Colon (tissue), 2 donors: Measurements from ENCODE around the gene LRRN2.

Experiments
- FAIRE-seq: peaks from 2 replicates; lab custom pipeline; 2012; peaks lifted over from hg19 to GRCh38; lab: Jason Lieb, UNC
- donor health status: control.
- donor health status: control.

Gene LRRN2

DNA sequence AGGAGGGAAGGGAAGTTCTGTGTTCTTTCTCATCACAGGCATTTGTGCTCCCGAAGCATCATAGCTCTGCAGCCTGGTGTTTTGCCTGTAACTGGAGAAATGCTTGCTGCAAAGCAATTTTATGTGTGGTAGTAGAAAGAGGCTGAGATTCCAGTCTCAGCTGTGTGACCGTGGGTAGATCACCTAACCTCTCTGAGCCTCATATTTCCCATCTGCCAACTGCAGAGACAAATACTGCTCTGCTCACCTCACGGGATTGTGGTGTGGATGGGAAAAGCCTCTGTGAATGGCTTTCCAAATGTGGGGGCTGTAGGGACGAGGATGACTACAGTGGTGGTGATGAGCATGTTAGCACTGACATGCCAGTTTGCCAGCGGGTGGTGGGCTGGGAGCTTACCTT lies 85.3 kb downstream of the LRRN2 start:
- no peak for FAIRE-seq

DNA sequence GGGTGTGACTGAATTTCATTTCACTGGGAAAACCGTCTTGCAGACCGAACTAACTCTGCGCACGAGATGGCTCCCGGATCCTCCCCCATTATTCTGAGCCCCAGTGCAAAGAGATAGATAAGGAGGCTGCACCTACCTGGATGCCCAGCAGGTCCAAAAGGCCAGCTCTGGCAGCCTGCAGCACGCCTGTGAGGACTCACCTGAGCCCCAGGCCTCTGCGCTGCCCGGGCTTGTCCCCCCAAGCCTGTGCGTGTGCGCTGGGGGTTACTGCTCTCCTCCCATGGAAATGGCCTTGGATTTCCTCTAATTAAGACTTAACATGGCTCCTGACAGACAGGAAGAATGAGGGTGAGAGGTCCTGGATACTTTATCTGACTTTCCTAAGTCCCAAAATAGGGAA lies 85.9 kb downstream of the LRRN2 start:
- FAIRE-seq, result no peak

DNA sequence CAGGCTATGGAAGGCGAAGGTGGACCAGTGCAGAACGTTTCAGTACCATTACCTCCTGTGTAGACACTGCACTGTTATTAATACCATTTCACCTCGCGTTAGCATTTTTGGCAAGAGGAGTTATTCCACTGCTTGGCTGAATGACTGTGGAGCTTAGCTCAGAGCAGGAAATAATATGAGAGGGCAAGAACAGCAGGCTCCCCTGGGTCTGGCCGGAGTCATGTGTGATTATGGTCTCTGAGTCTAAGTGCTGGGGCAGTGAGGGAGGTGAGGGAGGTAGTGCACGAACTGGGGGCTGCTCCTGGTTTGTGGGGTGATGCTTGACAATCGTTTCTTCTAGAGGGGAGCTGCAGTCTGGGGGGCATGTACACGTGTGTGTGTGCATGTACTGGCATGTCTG lies 86.4 kb downstream of the LRRN2 start:
- no peak for FAIRE-seq

DNA sequence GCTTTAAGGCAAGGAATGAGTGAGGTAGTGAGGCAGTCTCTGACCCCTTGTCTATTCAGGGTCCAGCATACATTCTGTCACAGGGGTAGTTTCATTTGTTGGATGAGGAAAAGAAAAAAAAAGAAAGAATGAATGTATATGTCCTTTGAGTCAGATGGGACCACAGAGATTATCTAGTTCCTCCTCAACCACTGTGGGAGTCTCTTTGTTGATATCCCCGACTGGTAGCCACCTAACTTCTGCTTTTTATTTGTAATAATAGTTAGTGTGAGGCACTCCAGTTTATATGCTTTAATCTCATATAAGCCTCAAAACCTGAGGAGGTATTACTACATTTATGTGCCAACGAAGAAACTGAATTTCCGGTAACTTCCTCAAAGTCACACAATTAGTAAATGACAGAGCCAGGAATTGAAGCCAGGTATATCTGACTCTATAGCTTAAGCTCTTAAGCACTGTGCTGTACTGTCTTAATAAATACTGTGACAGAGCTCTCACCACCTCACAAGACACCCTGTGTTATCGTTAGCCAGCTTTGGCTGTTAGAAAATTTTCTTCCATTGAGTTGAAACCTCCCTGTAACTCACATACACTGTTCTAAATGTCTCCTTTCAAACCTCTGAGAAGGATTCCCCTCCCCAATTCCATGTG lies 87.1 kb downstream of the LRRN2 start:
- FAIRE-seq, result no peak

DNA sequence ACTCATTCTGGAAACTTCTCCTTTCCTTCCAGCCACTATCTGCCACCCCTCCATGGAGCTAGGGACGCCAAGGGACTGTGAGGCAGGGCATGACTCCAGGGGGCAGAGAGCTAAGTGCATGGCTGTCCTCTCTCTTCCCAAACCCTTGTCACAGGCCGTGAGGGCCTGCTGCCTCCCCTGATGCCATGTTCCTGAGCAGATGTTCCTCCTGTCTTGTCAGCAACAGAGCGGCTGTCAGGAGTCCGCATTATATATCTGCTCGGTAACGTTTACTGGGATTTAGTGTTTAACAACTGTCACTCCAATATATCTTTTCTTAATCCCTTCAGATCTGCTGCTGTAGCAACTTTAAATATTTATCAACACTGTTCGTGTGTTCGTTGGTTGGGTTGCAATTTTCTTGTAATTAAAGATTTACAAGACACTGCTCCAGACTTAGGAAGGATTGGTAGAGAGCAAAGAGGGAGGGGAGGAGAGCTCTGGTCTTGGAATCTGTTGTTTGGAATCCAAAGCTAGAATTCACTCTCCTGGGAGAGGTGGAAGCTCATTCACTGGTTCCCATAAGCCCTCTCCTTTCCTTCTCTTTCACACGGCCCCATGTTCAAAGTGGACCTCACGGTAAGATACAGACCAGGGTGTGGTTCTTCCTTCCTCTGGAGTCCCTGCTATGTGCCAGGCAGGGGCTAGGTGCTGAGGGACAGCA lies 93.1 kb downstream of the LRRN2 start:
- FAIRE-seq, result no peak

DNA sequence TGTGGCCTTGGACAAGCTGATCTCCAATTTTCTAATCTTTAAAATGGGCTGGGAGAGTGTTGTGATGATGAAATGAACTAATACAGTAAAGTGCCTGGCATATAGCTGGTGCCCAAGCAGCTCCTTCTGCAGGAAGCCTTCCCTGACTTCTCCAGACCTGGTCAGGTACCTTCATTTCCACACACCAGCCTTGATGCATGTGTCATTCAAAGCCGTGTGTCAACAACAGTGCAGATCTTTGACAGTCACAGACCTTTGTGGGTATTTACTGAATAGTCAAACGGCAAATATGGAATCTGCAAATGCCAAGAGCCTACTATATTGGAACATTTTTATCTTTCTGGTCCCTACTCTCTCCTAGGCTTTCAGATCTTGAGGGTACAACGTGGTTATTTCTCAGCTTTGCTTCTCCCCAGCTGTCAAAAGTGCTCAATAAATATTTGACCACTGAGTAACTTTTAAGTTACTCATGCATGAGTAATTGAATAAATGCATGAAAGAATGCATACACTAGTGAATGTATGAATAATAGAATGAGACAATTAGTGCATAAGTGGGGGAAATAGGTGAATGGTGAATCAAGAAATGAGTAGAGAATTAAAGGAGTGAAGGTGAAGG lies 94.0 kb downstream of the LRRN2 start:
- no peak for FAIRE-seq

DNA sequence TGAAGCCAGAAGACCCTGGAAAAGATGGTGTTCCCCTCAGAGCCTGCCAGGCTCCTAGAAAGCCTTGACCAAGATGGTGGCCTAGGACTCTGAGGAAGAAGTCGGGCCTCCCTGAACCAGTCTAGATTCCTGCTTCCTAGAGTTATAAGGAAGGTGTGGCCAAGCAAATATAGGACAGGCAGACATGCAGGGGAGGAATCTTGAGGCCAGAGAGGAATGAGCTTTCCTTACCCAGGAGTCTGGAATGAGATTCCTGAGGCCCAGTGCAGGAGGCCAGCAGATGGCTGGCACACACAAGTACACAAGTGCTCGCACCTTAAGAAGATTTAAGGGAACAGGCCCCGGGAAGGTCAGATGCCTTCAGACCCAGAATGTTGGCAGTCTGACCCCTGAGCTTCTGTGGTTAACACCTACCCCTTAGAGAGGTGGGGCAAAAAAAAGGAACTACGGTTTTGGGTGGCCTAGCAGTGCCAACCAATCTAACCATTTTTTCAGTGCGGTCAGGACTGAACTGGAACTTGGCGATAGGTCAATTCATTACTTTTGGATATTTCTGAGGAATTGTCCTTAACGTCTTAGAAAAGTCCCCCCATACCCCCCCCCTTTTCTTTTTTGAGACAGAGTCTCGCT lies 96.0 kb downstream of the LRRN2 start:
- FAIRE-seq, result no peak

DNA sequence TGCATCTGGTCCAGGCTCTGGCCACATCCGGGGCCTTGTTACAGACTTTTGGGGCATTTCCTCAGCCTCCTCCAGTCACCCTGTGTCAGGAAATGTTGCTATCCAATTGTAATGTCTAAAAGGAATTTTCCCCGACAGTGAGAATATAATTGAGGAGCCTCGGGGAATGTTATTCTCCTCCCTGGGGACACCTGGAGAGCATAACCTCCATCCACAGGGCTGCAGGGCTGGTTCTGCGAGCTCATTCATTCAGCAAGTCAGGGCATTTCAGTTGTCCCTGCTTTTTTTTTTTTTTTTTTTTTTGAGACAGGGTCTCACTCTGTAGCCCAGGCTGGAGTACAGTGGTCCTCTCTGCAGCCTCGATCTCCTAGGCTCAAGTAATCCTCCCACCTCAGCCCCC lies 96.7 kb downstream of the LRRN2 start:
- FAIRE-seq, result no peak

DNA sequence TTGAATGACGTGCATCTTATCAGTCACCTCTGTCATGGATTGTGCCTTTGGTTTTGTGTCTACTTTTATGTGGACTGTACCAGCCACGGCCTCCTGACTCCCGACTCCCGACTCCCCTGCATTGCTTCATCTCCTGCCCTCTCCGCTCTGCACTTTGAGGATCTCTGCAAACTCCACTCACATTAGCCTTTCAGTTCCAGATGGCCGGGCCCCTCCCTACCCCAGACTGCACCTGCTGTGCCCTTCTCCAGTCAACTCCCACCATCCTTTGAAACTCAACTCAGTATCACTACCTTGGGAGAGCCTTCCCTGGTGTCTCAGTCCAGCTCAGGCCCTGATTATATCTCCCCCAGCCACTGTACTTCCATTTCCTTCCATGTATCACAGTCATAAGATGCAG lies 97.9 kb downstream of the LRRN2 start:
- FAIRE-seq, result no peak

DNA sequence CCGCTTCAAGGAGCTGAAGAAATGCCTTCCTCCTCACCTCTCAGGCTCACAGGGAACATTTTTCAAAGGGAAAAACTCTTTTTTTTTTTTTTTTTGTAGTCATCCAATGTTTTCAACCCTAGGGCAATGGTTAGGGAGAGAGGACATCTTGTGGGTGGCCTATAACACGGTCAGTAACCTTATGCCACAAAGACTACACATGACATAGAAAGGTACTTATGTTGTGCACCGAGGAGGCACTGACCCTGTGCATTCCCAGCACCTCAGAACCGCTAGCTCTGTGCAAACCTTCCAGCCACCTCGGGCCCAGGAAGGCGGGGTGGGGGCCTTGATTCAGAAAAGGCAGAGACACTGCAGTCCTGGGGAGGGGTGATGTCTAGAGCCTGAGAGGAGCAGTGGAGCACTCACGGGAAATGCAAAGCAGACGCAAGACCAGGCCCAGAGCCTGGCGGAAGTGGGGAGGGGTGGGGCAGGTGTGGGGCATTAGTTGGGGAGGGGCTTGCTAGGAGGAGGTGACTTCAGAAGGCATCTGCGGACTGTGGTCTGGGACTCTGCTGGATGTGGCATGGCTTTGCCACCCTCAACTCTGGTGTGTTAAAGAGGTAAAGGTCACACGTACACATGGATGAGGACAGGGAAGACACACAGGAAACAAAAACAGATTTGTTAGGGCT lies 100.7 kb downstream of the LRRN2 start:
- FAIRE-seq, result no peak

DNA sequence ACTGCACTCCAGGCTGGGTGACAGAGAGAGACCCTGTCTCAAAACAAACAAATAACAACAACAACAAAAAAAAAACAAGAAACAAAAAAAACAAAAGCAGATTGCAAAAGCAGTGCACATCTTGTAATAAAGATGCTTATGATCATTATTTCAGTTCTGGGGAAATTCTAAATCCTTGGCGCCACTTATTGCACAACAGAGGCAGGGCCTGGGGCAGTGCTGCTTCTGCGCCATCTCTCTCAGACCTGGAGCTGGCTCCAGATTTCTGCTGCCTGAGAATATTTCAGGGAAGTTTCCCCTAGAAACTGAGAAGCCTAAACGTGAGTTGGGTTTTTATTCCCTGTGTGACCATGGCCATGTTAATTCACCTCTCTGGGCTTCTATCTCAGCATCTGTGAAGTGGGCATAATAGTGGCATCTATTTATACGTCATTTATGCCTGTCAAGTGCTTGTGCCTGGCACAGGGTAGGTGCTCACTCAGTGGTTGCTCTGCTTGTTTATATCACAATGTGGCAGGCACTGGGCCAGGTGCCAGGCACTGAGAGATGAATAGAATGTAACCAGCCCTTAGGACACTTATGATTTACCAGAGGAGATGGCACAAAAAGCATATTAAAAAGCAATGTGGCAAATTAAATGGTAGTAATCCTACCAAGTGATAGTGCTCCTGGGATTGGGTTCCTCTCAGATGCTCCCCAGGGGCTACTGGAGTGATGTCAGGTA lies 101.5 kb downstream of the LRRN2 start:
- FAIRE-seq, result no peak

DNA sequence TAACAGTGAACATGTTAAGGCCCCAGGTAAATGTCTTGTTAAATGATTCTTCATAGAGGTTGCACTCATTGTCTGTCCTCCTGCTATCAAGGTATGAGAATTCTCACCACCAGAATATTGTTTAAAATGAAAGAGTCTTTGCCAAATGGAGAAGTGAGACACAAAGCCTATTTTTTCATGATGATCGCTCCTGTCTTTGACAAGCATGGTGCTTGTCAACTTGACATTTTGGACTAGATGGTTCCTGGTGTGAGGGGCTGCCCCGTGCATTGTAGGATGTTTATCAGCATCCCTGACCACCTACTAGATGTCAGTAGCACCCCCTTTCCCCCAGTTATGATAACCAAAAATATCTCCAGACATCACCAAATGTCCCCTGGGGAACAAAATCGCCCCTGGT lies 103.8 kb downstream of the LRRN2 start:
- no peak for FAIRE-seq

DNA sequence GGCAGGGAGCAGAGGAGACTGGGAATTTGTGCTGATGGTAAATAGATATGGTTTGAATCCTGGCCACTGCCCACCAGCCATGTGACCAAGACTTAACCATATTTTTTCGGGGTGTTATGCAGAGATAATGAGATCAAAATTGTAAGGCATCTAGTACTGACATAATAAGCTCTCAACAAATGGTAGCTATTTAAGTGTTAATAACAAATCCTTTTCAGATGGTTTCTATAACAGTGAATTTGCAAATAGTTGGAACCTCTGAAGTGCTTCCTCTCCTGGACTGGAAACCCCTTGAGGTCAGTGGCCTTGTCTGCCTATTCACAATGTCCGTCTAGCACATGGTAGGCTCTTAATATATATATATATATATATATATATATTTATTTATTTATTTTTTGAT lies 104.7 kb downstream of the LRRN2 start:
- FAIRE-seq, result no peak

DNA sequence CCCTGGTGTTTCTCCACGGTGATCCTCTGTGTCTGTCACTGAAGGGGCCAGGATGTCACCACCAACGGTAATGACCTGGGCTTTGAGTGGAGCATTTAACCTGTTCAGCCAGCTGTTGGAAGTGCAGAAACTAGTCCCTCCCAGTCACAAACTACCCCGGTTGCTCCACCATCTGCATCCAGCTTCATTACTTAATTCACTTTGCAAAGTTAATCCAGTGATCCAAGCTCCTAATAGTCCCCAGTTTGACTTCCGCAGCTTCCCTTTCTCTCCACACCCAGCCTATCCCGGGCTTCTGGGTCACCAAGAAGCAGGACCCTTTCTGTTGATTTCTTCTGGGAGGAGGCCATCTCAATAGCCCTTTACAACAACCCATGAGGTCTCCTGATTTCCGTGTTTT lies 105.9 kb downstream of the LRRN2 start:
- FAIRE-seq, result no peak

DNA sequence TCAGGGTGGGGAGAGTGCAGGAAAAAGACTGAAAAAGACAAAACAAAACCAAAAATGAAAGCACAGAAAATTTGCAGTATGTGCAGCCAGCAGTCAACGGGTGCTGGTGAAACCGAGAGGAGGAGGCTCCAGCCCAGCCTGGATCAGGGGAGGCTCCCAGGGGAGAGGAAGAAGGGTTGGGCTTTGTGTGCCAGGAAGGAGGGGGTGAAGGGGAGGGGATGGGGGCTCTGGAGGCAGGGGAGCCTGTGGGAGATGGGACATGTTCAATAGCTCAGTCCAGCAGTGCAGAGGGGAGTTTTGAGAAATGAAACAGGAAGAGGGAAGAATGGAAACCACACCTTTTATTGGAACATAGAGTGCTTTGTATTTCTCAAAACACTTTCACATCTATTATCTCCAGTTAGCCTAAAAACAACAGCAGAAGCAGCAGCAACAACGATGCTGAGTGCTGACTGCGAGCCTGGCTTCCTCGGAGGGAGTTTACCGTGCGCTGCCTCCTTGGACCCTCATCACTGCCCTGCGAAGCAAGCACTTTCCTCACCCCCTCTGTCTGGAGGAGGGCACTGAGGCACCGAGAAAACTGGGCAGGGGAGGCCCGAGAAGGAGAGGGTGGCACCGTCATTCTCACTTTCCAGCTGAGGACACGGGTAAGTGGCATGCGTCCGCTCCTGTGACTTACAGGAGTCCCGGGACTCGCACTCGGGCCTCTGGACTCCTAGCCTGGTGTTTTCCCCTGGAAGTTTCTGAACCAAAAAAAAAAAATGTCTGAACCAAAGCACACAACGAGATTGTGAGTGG lies 106.5 kb downstream of the LRRN2 start:
- no peak for FAIRE-seq

DNA sequence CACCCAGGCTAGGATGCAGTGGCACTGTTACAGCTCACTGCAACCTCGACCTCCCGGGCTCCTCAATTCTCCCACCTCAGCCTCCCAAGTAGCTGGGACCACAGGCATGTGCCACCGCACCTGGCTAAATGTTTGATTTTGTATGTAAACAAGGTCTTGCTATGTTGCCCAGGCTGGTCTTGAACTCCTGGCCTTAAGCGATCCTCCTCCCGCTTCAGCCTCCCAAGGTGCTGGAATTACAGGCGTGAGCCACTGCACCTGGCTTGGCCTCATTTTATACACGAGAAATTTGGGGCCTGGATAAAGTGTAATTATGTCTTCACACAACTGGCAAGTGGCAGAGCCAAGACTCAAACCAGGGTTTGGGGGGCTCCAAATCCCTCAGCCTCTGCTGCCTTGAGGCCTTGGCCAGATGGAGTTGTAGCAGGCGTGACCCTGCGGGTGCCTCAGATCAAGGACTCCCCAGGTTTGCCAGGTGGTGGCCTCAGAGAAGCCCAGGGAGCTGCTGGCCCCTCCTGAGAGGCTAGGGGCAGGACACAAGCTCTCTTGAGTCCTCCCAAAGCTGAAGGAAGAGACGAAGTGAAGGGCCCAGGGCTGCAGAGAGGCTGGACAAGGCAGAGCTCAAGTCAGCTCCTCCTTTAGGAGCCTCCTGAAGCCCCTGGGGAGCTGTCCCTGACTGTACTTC lies 107.6 kb downstream of the LRRN2 start:
- no peak for FAIRE-seq

DNA sequence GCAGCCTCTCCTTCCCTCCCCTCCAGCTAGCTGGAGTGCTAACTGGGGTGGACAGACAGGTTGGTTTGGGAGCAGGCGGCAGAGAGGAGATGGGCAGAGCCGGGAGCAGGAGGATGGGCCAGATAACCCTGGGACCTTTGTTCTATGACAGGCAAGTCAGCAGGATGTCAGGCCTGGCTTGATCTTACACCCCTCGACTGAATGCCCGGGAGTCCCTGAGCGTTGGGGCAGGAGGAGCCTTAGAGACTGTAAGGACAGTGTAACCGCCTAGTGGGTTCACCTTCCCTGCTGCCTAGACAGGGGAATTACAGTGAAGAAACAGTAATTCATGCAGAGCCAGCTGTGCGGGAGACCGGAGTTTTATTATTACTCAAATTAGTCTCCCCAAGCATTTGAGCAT lies 109.1 kb downstream of the LRRN2 start:
- no peak for FAIRE-seq

DNA sequence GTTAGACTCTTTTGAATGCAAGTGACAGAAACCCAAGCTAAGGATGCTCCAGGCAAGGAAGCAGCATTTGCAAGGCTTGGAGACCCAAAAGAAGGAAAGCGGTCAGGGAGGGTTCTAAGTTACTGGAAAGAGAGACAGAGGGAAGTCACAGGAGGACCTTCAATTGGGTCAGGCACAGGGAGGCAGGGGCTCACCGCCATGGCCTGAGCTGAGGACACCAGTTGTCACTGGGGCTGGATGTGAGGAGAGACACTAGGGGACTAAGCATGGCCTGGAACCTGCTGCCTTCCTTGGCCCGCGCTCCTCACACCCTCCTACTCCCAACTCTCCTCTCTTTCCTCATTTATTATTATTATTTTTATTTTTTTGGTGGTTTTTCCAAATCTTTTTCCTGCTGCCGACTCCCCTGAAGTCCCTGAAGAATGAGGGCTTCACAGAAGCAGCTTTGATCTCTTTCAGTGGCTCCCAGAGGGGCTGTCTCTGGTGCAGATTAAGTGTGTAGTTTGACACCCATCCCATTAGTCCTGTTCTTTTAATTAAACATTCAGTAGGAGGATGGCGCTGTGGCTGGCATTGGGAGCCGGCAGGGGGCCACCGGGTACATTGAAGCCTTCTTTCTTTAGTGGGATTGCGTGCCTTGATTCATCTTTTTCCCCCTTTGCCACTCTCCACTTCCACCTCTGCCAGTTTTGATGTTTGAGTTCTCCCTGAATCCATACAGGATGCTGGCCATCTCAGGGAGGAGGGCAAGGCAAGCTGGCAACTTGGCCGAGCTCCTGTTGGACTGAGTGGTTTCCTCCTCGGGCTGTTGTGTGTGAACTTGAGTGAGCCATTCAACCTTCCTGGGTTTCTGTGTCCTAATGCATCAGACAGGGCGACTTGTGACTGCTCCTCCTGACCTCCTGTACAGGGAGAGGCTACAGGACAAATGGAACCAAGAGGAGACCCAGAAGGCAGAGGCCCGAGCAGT lies 110.0 kb downstream of the LRRN2 start:
- FAIRE-seq, result no peak

DNA sequence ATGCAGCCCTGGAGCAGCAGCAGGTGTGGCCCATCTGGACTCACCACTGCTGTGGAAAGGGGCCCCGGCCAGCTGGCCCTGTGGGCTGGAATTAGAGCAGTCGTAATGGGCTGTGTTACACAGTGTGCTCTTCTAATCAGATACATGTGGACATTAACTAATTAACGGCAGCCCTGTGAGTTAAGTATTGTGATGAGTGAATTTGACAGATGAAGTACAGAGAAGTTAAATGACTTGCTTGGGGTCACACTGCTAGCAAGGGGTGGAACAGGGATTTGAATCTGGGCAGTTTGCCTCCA lies 110.7 kb downstream of the LRRN2 start:
- no peak for FAIRE-seq
